SU-DHL-6 (cell line): ENCODE measurements around the gene BOD1L1.

Experiments
- H2AFZ ChIP-seq: fragments of 200-600 bp; sonication (generic); 2 replicates; pipeline ENCODE4 v1.6.1; 2014; ENCODE audit warnings: low read depth, mild to moderate bottlenecking, moderate library complexity, mixed read lengths, antibody characterized with exemption, low read length; ENCODE audit not compliant: severe bottlenecking
- H3F3A ChIP-seq: fragments of 200-600 bp; shearing (Covaris generic); 2 replicates; pipeline ENCODE4 v1.6.0; 2016; ENCODE audit warnings: antibody characterized with exemption, mild to moderate bottlenecking; ENCODE audit not compliant: insufficient read depth
- H3K27ac ChIP-seq: fragments of 200-600 bp; sonication (generic); 2 replicates; pipeline ENCODE4 v1.5.1; 2016; ENCODE audit warnings: low read depth, mild to moderate bottlenecking, low read length, moderate library complexity, mixed read lengths
- H3K27me3 ChIP-seq: fragments of 200-600 bp; sonication (generic), shearing (Covaris generic); 2 replicates; pipeline ENCODE4 v1.6.0; 2014; ENCODE audit warnings: mild to moderate bottlenecking, low read length
- H3K36me3 ChIP-seq: fragments of 200-600 bp; sonication (generic); 2 replicates; pipeline ENCODE4 v1.6.1; 2014; ENCODE audit warnings: mild to moderate bottlenecking, low read length, mixed read lengths
- H3K4me2 ChIP-seq: fragments of 300-600, 200-600 bp; shearing (Covaris generic), sonication (generic); 2 replicates; pipeline ENCODE4 v1.6.0; 2014; ENCODE audit warnings: low read length, low read depth, mild to moderate bottlenecking; ENCODE audit not compliant: poor library complexity, severe bottlenecking
- H3K4me3 ChIP-seq: fragments of 200-600 bp; sonication (generic); 2 replicates; pipeline ENCODE4 v1.5.1; 2014; ENCODE audit warnings: antibody characterized with exemption, low read length, mild to moderate bottlenecking, mixed read lengths; ENCODE audit not compliant: insufficient read depth, poor library complexity, severe bottlenecking
- H3K79me2 ChIP-seq: fragments of 200-600 bp; sonication (generic); 2 replicates; pipeline ENCODE4 v1.6.1; 2014; ENCODE audit warnings: mild to moderate bottlenecking, low read length, moderate library complexity; ENCODE audit not compliant: insufficient read depth
- H3K9ac ChIP-seq: fragments of 200-600 bp; sonication (generic); 2 replicates; pipeline ENCODE4 v1.7.0; 2014; ENCODE audit warnings: mild to moderate bottlenecking, low read length
- H3K9me2 ChIP-seq: fragments of 200-600 bp; sonication (generic); replicated peaks from 2 replicates; pipeline ENCODE4 v1.6.1; 2014; ENCODE audit warnings: low read length; ENCODE audit not compliant: insufficient read depth
- H3K9me3 ChIP-seq: fragments of 200-600 bp; sonication (generic); 2 replicates; pipeline ENCODE4 v1.6.1; 2014; ENCODE audit warnings: low read length, mixed read lengths; ENCODE audit not compliant: insufficient read depth
- H4K20me1 ChIP-seq: fragments of 200-600 bp; sonication (generic); 2 replicates; pipeline ENCODE4 v1.6.1; 2014; ENCODE audit warnings: low read depth, mild to moderate bottlenecking, antibody characterized with exemption, low read length, moderate library complexity, mixed read lengths
- CTCF ChIP-seq: fragments of 200-600 bp; sonication (generic); IDR thresholded peaks from one replicate; pipeline ENCODE4 v1.5.1; 2017; ENCODE audit warnings: antibody characterized with exemption, mild to moderate bottlenecking, low read length, moderate library complexity; ENCODE audit not compliant: insufficient read depth, poor library complexity, severe bottlenecking
- EZH2phosphoT487 ChIP-seq: fragments of 200-600 bp; sonication (generic), shearing (Covaris generic); conservative IDR thresholded peaks from 2 replicates; pipeline ENCODE4 v1.6.1; 2018; ENCODE audit warnings: mild to moderate bottlenecking, antibody characterized with exemption, low read length, moderate library complexity, mixed read lengths

BOD1L1 gene

DNA sequence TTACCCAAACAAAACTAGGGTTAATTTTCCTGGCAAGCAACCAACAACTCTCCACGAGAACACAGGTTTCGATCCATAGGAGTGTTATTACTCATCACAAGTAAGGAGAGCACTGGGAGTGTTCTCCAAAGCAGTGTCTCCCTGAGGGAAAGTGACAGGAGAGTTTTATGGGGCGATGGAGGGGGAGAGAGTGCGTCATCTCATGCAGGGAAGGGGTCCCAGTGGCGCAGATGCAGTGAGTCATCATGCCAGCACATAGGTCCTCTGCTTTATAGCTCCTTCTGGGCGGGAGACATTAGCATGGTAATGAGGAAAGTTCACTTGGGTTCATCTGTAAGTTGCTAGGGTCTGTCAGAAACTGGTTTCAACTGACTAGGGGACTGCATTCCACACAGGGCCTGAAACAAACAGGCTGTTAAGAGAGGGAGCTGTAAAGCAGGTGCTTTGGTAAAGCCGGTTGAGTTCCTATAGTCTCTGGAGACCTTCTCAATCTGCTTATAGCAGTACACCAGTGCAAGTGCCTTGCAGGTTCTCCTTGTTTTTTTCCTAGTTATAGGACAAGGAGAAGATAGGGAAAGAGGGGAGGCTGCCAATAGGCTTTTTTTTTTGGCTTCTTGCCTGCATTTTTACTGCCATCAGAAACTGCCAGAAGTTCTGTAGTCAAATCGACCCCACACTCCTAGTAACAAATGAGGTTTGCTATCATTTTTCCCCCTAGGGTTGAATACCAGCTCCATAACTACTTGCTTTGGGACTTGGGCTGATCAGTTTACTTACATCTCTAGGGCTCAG, 12.8 kb upstream of the BOD1L1 start:
- no peaks in the 10 kb centered on the region for H3K9me3 ChIP-seq
- TF ChIP-seq EZH2phosphoT487 (no peak), CTCF (no peak)
- no peaks in the 10 kb centered on the region for H3K79me2 ChIP-seq
- H3K9ac ChIP-seq = no peak overlapping the region
- H3F3A ChIP-seq = no peaks in the 10 kb centered on the region
- H2AFZ ChIP-seq = no peak overlapping the region
- no peak overlapping the region for H3K27ac ChIP-seq
- H3K36me3 ChIP-seq = no peaks in the 10 kb centered on the region
- no peak overlapping the region for H3K4me2 ChIP-seq
- no peaks in the 10 kb centered on the region for H3K9me2 ChIP-seq
- H3K4me3 ChIP-seq = no peak overlapping the region
- no peaks in the 10 kb centered on the region for H4K20me1 ChIP-seq
- no peaks in the 10 kb centered on the region for H3K27me3 ChIP-seq

GRCh38 chr4:13635286-13635799, 7.8 kb upstream of the BOD1L1 start:
- H3K9me3 ChIP-seq = no peaks in the 10 kb centered on the region
- H3K79me2 ChIP-seq = no peaks in the 10 kb centered on the region
- H3K4me2 ChIP-seq = no peak overlapping the region
- H3K9me2 ChIP-seq = no peaks in the 10 kb centered on the region
- no peaks in the 10 kb centered on the region for H3K36me3 ChIP-seq
- H3K9ac ChIP-seq = no peak overlapping the region
- H2AFZ ChIP-seq = no peak overlapping the region
- H3K27me3 ChIP-seq = no peaks in the 10 kb centered on the region
- H3K27ac ChIP-seq = no peak overlapping the region
- no peaks in the 10 kb centered on the region for H3F3A ChIP-seq
- H3K4me3 ChIP-seq = no peak overlapping the region
- TF ChIP-seq CTCF (no peak), EZH2phosphoT487 (no peak)
- no peaks in the 10 kb centered on the region for H4K20me1 ChIP-seq

GRCh38 chr4:13633671-13634070, 6.1 kb upstream of the BOD1L1 start:
- TF ChIP-seq EZH2phosphoT487 (no peak), CTCF (no peak)
- Histone ChIP-seq H3K4me2 (no peak overlapping the region), H3K79me2 (no peaks in the 10 kb centered on the region), H3K27ac (no peak overlapping the region), H3K9me3 (no peaks in the 10 kb centered on the region), H2AFZ (no peak overlapping the region), H3K9me2 (no peaks in the 10 kb centered on the region), H3K4me3 (no peak overlapping the region), H3F3A (0 out of 2 replicates have a peak, but pooled peaks cover 2% of the 10 kb centered on the region), H3K9ac (no peak overlapping the region), H4K20me1 (no peaks in the 10 kb centered on the region), H3K27me3 (no peaks in the 10 kb centered on the region), H3K36me3 (no peaks in the 10 kb centered on the region)
